WI38 (cell line): ENCODE measurements around the gene PHF5A.
A peak's percentile ranks its signal among the peaks of the same experiment; 100 is the strongest.
"Not testable (repeated sequence)": the region's sequence is repeated elsewhere in the genome, so short reads cannot be mapped to it uniquely, and the experiment has no call there.

Experiments
- H3K4me3 ChIP-seq: 2 replicates; pipeline ENCODE4 v1.5.1; 2011; ENCODE audit warnings: low read depth, mild to moderate bottlenecking, control low read depth, low read length
- CTCF ChIP-seq: IDR thresholded peaks from 2 replicates; pipeline ENCODE4 v1.5.1; 2012; ENCODE audit warnings: low read depth, mild to moderate bottlenecking, control low read depth, low read length

Gene PHF5A

GRCh38 chr22:41461901-41462300 is 6.6 kb downstream of the PHF5A start:
- no peak for TF ChIP-seq CTCF
- H3K4me3 ChIP-seq: no peak overlapping the region

- not testable (repeated sequence) for H3K4me3 ChIP-seq
Observed at GRCh38 chr22:41460071-41460470, 8.4 kb downstream of the PHF5A start.

GRCh38 chr22:41459431-41459830 is 9.1 kb downstream of the PHF5A start:
- no peak overlapping the region for H3K4me3 ChIP-seq
- no peak for TF ChIP-seq CTCF

- TF ChIP-seq CTCF: no peak
- H3K4me3 ChIP-seq: no peak overlapping the region
Observed at GRCh38 chr22:41458161-41458728, 10.2 kb downstream of the PHF5A start.

GRCh38 chr22:41448189-41448808 is 20.2 kb downstream of the PHF5A start:
- H3K4me3 ChIP-seq: peak overlapping the region; percentile 85
- TF ChIP-seq CTCF: no peak

- peak overlapping the region; percentile 85 for H3K4me3 ChIP-seq
- no peak for TF ChIP-seq CTCF
Observed at GRCh38 chr22:41447435-41448188, 20.9 kb downstream of the PHF5A start.

- peak within 1 kb of the TSS; percentile 85 for H3K4me3 ChIP-seq
- no peak for TF ChIP-seq CTCF
Observed at GRCh38 chr22:41446639-41447434, 21.7 kb downstream of the PHF5A start, which contains the start of gene TOB2. TSS of gene TOB2 (minus strand) at chr22:41446801. CDS start at chr22:41437345, 9,456 bp downstream.
